Cortex of kidney (tissue), 1 donor: Measurements from ENCODE around the gene TDRD1.
A peak's percentile ranks its signal among the peaks of the same experiment; 100 is the strongest.
"Not testable (repeated sequence)": the region's sequence is repeated elsewhere in the genome, so short reads cannot be mapped to it uniquely, and the experiment has no call there.

Experiments
- DNase-seq: peaks from one replicate; lab custom pipeline; 2025; lab: John Stamatoyannopoulos, UW

Gene TDRD1

GRCh38 chr10:114179148-114179547 lies at the start of gene TDRD1:
Gene TDRD1 (plus strand): TSS chr10:114179353. CDS start chr10:114187832, 8,479 bp downstream.
- no peak for DNase-seq

GRCh38 chr10:114131094-114131493 lies 48.1 kb upstream of the TDRD1 start:
- no peak for DNase-seq

- no peak for DNase-seq
Observed at GRCh38 chr10:114135476-114135875, 43.7 kb upstream of the TDRD1 start.

GRCh38 chr10:114138581-114138980 lies 40.6 kb upstream of the TDRD1 start:
- no peak for DNase-seq

- DNase-seq = no peak
Observed at GRCh38 chr10:114140036-114140435, 39.1 kb upstream of the TDRD1 start.

GRCh38 chr10:114140827-114141226 lies 38.3 kb upstream of the TDRD1 start:
- DNase-seq = not testable (repeated sequence)

GRCh38 chr10:114142018-114142417 lies 37.1 kb upstream of the TDRD1 start:
- DNase-seq = no peak

GRCh38 chr10:114143160-114143559 lies 36.0 kb upstream of the TDRD1 start:
- DNase-seq = no peak

- DNase-seq = not testable (repeated sequence)
Observed at GRCh38 chr10:114149476-114149875, 29.7 kb upstream of the TDRD1 start.

GRCh38 chr10:114151486-114151885 lies 27.7 kb upstream of the TDRD1 start:
- no peak for DNase-seq

GRCh38 chr10:114151892-114152291 lies 27.3 kb upstream of the TDRD1 start:
- no peak for DNase-seq

- no peak for DNase-seq
Observed at GRCh38 chr10:114157912-114158311, 21.2 kb upstream of the TDRD1 start.

- DNase-seq = no peak
Observed at GRCh38 chr10:114163062-114163461, 16.1 kb upstream of the TDRD1 start.

GRCh38 chr10:114166043-114166442 lies 13.1 kb upstream of the TDRD1 start:
- no peak for DNase-seq

- no peak for DNase-seq
Observed at GRCh38 chr10:114166494-114166893, 12.7 kb upstream of the TDRD1 start.

GRCh38 chr10:114167985-114168384 lies 11.2 kb upstream of the TDRD1 start:
- no peak for DNase-seq

- DNase-seq = no peak
Observed at GRCh38 chr10:114168450-114169009, 10.6 kb upstream of the TDRD1 start.

GRCh38 chr10:114172216-114172615 lies 6.9 kb upstream of the TDRD1 start:
- DNase-seq = no peak

- no peak for DNase-seq
Observed at GRCh38 chr10:114172776-114173602, 6.2 kb upstream of the TDRD1 start.

GRCh38 chr10:114173603-114173920 lies 5.6 kb upstream of the TDRD1 start:
- DNase-seq = no peak

- peak; percentile 71 for DNase-seq
Observed at GRCh38 chr10:114173921-114174694, 5.0 kb upstream of the TDRD1 start, which contains the start of gene CCDC186. Gene CCDC186 (minus strand): TSS chr10:114174203. CDS start chr10:114163268, 10,935 bp downstream.

- DNase-seq = no peak
Observed at GRCh38 chr10:114174695-114175188, 4.4 kb upstream of the TDRD1 start.

- DNase-seq = no peak
Observed at GRCh38 chr10:114175667-114176066, 3.5 kb upstream of the TDRD1 start.
